HG02870 (cell line): ENCODE measurements around the gene TRDMT1.
"Not testable (repeated sequence)": the region's sequence is repeated elsewhere in the genome, so short reads cannot be mapped to it uniquely, and the experiment has no call there.

ENCODE experiments used
- ATAC-seq: cut with Tn5 transposase; IDR thresholded peaks from one replicate; pipeline ENCODE4 v1.9.1; 2021; ENCODE audit warnings: mild to moderate bottlenecking, moderate library complexity; ENCODE audit not compliant: unreplicated experiment

Gene TRDMT1

DNA sequence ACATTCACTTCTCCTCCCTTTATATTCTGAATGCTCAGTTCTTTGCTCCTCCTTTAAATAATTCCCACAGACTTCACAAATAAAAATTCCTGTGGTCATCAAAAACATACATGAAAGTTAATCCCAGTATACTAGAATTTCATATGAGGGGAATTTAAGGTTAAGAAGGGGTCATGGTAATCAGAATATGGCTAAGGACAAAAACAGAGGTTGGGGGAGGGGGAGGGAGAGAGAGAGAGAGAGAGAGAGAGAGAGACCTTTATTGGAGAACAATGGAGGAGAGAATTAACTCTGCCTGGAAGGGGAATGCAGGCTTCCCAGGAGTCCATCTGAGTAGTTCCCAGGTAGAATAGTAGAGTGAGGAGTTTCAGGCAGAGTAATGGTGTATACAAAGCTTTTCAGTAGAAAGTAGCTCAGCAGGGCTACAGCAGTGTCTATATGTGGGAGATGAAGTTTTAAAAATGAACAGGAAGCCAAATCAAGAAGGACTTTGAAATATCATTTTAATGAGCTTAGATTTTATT is 66.7 kb downstream of the TRDMT1 start:
- ATAC-seq, result no peak

DNA sequence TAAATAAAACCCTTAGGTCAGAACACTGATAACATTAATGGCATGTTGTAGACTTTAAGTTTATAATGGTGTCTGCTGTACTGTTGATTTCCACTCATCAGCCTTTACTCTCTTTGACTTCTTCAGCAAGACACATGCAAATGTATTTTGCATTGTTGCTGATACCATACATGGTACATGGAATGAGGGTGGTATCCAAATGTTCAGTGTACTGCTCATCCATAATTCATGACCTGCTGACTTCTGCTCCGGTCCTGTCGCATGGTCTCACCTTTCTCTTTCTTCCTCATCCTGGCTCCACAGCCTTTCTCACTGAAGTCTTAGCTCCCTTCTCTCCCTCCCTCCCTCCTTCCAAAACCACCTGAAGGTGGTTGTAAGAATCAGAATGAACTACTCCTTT is 67.2 kb downstream of the TRDMT1 start:
- ATAC-seq, result no peak

DNA sequence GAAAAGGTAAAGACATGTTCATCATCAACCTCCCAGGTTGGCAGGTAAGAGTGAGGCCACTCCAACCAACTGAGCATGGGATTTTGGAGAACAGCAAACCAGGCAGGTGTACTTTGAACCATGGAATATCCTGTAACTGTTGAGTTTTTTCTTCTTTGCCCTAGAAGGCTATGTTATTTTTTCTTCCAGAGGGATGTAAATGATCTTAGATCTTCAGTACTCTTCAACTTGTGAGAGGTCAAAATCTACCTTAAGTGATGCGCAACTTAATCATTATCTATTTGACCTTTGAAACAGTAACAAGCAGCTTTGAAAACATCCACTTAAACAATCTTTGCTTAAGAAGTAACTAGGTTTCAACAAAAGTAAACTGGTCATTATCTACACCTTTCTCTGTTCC is 71.7 kb downstream of the TRDMT1 start, which contains the start of gene CUBN:
Gene CUBN (minus strand): TSS at position 71 of the 400 bp plus-strand sequence. CDS start 46 bp downstream, at position 25.
- ATAC-seq, result no peak

DNA sequence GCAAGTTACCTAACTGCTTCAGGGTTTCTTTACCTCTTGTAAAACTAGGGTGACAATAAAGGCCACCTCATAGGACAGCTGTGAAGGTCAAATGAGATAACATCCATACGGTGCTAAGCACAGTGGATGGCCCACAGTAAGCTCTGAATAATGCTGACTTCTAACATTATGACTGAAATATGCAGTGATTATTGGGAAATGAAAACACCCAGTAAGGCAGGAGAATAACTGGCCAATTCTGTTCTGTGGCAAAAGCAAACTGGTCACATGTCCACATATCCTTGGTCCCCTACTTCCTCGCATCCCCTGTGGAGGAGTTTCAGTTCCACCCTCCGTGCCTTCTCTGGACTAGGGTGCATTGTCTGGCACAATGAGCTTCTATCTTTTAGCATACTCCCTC is 73.2 kb downstream of the TRDMT1 start:
- ATAC-seq, result no peak

DNA sequence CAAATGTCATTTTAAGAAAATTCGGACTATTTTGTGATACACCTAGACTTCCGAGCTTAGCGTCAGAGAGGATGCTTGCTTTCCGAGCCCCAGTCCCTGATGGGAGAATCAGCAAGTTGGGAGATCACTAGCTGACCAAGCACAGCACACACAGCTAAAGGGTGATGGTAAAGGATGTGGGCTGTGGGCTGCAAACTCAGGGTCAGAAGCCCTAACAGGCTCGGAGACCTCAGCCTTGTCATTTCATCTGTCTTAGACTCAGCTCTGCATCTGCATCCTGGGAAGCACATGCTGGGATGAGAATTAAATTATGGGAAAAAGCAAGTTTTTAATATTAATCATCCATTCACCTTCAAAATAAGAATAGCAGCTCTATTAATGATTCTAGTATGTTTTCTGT is 75.1 kb downstream of the TRDMT1 start:
- no peak for ATAC-seq

DNA sequence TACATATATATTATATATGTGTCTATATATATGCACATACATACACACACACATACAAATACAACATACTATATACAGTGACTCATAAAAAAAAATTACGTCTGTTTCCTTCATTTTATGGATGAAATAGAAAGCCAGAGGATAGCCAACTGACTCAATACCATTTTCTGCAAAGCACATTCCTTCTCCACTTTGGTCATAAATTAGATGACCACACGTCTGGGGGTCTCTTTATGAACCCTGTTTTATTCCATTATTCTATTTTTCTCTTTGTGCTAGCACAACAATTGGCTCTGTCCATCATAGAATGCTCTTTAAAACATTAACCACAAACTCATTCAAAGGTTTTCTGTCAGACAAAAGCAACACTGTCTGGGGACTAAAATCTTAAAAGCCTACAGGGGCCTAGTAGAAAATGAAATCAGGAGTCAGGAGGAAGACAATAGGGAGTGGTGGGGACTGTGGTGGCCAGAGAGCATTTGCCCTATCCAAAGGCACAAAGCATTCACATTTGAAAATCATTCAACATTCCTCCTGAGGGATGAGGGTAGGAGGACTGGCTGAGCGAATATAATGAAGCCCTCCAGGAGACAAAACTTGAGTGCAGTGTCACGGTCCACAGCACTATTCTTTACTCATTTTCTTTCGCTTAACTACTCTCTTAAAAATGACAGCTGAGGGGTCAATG is 76.1 kb downstream of the TRDMT1 start:
- no peak for ATAC-seq

DNA sequence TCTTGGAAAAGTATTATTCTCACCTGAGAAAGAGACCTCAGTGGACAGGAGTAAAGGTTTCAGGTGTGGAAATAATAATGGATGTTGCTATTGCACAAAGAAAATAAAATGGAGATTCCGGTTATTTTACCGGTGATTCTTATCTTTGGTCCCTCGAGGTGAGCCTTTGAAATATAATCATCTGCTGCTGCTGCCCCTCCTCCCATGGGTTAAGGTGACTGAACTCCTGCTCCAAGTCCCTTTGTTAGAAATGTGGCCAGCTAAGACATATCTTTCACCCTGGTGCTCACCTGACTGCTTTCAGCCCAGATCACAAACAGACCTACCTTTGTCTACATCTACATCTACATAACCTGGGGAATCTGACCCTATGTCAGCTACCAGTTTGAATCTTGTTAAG is 77.5 kb downstream of the TRDMT1 start:
- ATAC-seq, result no peak

DNA sequence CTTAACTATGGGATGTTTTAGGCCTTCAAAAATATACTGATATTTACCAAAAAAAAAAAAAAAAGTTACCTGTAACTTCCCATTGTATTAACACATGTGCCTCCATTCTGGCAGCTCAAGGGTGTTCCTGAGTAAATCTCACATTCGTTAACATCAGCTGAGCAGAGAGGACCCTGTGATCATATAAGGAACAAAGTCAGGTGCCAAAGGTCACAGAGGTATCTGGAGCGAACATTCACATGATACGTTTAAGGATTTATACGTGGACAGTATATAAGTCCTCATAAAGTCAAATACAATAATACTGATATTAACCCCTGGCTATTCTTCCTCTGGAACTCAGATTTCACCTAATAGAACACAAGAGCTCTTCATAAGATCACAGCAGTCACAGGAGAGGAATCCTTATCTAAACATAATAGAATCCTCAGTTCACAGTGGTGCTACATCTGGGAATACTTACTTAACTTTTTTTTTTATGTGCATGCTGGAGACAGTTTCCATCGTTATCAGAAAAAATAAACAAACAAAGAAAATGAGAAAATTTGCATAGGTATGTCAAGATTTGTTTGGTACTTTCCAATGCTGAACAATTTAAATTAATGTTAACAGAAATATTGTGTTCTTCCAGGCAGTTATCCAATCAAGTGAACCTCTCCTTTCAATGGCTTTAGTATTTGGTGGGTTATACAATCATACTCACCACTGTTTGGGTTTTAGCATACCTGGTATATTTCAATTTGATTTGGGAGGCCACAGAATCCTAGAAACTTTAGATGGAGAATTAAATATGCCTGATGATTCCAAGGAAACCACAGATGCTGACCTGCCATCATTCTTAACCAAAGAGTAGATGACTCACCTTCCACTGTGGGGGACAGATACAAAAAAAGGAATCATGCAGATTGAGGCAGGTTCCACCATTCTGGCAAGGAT is 78.5 kb downstream of the TRDMT1 start:
- ATAC-seq, result no peak

DNA sequence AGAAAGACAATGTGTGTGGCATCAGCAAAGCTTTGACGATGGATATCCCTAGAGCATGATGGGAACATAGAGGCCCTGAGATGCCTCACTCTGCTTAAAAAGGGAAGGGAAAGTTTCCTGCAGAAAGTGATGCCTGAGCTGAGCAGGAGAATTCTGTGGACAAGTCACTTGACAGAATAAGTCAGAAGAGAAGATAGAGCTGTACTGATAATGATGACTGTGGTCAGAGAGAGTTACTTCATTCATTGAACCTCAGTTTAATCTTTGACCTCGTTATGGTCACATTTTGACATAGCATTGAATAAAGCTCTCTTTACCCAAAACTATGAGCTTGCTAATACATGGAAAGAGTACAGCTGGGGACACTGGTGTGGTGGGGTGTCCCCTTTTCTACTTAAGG is 79.4 kb downstream of the TRDMT1 start:
- no peak for ATAC-seq

DNA sequence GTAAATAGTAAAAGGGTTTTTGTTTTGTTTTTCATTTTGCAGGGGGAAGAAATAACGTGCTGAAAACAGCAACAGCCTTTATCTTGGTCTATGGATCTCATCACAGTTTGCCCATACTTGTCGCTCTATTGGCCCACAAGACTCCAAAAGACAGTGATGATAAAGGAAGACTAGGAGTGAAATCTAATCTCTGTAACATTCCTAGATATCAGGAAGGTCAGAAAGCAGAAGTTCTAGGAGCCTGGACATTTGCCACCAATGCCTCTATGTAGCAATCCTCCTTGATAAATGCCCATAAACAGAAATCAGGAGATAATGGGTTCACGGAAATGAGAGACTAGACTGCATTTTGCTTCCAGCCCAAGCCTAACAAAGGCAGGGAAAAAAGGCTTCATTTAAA is 80.8 kb downstream of the TRDMT1 start:
- ATAC-seq, result no peak

DNA sequence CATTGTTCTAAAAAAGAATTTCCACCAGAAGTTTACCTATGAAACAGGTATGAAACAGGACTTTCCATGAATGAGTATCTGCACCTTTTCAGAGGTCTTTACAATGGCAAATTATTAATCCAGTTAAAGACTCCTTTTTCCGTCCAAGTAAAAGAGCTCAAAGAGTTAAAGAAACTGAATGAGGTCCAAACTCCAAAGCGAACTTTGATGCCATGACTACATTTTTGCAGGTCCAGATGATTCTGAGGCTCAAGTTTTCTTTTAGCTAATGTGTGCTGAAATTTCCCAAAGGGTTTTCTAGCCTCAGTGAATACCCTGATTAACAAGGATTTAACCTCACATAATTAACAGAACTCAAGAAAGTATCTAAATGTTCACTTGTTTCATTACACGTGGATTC is 81.6 kb downstream of the TRDMT1 start:
- no peak for ATAC-seq

DNA sequence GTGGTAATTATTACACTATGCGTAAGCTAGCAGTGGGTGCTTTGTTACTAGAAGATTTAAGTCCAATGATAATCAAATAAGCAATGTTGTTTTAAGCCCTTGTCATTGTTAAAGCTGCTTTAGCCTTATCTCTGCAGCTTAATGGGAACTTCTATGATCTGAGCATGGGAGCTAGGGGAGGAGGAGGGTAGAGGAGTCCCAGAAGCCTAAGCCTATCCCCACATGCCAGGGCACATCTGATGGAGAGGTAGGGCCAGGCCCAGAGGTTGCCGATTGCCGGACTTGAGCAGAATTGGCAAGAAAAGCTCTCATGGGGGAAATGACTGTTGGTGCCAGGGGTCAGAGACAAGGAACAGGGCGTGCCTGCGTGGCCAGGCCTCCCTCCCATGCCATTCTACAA is 85.3 kb downstream of the TRDMT1 start:
- ATAC-seq, result no peak

DNA sequence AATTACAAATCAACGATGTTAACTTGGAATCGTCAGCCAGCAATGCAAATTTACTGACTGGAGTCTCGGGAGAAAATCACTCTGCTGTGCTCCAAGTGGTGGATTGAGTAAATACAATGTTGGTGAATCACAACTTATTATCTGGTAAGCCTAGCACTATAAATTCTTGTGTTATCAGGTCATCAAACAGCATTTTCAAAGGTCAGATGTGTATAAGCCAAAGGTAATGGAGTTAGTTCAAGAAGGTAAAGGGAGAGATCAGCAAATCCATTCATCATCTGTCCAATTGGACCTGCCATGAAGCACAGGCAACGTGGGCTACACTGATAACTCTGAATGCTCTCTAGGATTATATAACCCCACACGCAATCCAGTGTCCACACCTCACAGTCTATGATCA is 85.8 kb downstream of the TRDMT1 start:
- ATAC-seq, result no peak

DNA sequence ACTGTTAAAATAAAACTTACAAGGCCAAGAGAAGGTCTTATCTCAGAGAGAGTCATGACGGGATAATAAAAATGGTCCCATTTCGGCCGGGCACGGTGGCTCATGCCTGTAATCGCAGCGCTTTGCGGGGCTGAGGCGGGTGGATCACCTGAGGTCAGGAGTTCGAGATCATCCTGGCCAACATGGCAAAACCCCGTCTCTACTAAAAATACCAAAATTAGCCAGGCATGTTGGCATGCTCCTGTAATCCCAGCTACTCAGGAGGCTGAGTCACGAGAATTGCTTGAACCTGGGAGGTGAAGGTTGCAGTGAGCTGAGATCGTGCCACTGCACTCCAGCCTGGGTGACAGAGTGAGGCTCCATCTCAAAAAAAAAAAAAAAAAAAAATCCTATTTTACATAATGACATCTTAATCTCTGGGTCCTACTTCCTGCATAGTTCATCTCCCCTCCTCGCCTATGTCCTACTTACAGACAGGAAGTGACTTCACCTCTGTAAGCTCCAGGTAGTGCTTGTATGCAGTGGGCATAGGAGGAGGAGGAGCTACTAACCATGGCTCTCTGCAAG is 86.5 kb downstream of the TRDMT1 start:
- ATAC-seq, result not testable (repeated sequence)

DNA sequence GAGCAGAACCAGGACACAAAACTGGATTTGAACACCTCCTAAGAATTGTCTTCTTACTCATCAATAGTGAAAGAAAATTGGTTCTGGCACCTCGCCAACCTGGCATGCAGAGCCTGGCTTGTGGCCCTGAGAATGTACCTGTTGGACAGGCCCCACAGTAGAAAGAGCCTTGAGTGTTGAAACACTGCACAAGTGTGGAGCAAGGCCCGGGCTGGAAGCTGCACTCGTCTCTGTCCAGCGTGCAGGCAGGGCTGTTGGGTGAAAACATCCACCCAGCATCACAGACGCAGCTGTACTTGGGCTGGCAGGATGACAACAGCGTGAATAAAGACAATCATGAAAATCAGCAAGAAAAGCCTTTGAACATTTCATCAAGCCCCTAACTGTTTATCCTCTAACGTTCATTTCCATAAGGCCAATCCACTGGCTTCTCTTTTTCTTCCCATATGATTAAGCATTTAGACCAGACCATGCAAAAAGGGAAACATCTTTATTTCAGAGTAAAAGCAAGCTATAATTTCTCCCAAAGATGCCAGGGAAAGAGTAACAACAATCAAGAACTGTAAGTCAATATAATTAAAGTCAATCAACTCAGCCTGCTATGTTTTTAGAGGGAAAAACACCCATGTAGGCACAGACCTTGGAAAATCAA is 87.5 kb downstream of the TRDMT1 start:
- no peak for ATAC-seq

DNA sequence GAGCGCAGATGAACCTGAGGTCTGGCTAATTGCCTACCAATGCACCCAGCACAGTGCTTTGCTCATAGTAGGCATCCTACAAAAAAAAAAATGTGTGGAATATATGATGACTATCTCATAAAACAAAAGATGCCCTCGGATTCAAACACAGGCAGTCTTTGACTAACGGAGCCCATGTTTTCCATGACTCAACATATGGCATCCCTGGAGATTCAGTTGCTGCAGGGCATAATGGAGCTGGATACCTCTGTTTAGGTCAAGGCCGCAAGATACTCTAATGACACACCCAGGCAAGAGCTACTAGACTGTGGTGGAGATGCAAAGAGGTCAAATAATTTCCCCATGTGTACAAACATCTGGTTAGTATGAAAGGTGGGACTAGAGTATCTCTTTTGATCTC is 88.1 kb downstream of the TRDMT1 start:
- no peak for ATAC-seq

DNA sequence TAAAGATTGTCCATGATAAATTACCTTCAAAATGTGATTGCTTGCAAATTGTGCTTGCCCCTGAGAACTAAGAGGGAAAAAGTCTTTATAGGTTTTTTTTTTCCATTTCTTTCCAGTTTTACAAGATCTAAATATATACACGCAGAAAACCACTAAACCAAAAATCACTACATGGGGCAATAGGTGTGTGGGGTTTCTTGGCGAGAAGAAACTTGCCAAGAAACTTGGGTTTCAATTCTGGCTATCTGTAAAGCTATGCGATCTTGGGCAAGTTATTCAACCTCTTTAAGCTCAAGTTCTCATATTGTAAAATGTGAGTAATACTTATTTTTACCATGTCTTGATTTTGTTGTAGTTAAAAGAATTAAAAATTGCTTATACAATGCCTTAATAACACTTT is 88.9 kb downstream of the TRDMT1 start:
- no peak for ATAC-seq

DNA sequence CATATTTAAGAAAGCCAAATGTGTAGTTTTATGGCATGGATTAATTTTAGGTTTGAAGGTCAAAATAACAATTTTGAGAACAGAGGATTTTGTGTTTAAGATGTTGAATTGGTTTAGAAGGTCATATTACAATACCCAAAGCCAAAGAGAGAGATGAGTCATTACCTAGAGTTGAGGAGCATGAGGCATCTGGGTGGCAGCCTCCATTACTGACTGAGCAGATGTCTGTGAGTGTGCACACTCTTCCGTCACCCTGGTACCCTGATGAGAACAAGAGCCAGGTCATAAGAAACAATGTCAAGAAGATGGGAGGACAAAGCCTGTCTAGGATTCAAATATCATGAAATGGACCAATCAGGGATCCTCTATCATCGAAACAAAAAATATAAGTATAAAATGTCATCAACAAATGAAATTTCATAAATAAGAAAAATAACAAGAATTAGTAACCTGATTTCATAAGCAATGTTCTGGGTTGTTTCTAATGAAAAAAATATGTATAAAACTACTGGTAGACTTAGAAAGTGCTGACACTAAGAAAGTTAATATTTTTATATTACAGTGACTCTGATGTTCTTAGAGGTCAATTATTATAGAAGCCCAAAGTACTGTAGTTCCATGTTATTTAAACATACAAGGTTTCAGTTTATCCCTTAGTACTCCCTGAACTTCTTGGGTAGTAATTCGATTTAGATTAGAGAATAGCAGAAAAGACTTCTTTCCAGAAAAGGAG is 91.8 kb downstream of the TRDMT1 start:
- no peak for ATAC-seq

DNA sequence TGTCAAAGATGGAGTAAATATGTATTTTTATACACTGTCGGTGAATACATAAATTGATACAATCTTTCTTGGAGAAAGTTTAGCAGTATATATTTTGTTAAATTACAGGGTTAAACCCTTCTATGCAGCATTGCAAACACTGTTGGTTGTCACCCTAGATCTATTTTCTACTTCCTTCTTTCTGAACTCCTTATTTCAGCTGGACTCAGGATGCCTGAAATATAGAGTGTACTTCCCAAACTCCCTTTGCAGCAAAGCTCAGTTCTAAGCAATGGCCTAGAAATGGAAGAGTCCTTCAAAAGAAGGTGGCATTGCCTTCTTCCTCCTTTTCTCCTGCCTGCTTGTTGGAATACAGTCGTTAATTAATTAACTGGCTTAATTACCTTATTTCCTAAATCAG is 92.4 kb downstream of the TRDMT1 start:
- ATAC-seq, result no peak

DNA sequence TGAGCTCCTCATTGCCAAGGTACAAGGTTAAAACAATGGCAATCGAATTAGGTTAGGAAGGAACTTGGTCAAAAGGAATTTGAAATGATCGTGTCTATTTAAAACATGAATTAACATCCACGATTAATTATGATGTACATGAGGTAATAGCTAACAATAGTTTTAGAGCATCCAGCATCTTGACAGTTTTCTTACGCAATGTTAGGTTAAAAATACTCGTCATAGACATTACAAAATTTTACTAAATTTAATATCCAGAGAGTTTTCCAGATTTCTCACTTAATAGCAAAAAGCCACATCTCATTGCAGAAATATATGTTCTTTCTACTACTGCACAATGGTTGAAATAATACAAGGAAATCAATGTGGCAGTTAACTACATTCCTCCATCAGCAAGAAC is 94.5 kb downstream of the TRDMT1 start:
- no peak for ATAC-seq

DNA sequence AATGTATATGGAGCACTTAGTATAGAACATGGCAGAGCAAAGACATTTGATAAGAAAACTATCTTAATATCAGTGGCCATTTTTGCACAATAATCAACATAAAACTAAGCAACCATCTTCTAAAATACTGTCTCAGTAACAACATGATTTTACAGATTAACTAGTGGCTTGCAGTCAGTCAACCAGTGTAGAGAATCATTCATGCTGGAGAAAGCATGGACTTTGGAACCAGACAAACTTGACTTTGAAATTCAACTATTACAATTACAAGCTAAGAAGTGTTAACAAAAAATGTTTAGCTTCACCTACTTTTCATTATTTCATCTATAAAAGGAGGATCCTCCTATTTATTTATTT is 99.6 kb downstream of the TRDMT1 start:
- no peak for ATAC-seq
